Measurements from ENCODE around the gene SLC12A3. TPM values are rescaled to one million over a fixed set of nuclear protein-coding genes. Genes with fewer than 3 reads are reported as not detected.
A peak's percentile ranks its signal among the peaks of the same experiment; 100 is the strongest.

The SLC12A3 gene
- total and polyA plus RNA-seq, 2 donors (not counting 1 experiment from before 2014, with no cell fraction given): not detected

GRCh38 chr16:56835320-56835719 lies 29.7 kb upstream of the SLC12A3 start:
- Histone ChIP-seq H3K27ac (ENCODE audit: insufficient read depth, low read length) (no peak overlapping the region), H3K27me3 (ENCODE audit: control insufficient read depth, insufficient read depth, low read length) (no peaks in the 10 kb centered on the region), H3K4me3 (replicated peaks in 1 of 4; ENCODE audit: control extremely low read depth in 1 of 4, insufficient read depth in 1 of 4, low read depth in 3 of 4, low read length in 4 of 4) (no peak overlapping the region)

DNA sequence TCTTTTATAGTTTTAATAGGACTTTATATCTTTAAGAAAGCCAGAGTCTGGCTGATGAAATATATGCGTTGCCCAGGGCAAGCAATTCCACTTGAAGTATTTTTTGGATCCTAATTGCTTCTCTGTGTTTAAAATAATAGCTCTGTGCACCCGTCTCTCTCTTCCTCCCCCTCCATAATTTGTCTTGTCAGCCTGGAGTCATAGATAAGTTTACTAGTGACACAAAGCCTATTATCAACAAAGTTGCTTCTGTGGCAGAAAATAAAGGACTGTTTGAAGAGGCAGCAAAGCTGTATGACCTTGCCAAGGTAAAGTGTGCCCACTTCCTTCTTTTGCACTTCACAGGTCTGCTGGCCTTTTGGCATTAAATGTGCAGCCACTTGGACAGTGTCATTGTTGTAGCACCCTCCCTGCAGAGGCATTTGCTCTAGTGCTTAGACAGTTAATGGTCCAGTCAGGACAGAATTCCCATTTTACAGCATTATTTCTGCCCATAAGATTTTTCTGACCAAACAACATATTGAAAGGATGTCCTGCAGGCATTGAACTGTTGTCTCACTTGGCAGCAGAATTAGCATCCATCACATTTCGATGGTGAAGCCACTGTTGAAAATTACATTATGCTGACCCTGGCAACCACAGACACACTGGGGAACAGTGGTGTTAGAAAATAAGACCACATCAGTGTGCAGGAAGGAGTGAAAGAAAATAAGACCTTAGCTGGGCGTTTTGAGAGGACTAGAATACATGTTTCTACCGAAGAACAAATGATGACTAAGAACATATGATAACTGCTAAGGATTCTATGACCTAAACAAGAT lies 28.4 kb upstream of the SLC12A3 start:
- Histone ChIP-seq H3K9me3 (ENCODE audit: control insufficient read depth, insufficient read depth, low read depth, low read length) (no peaks in the 10 kb centered on the region), H2AFZ (ENCODE audit: low read length) (no peak overlapping the region), H3K9ac (ENCODE audit: insufficient read depth, low read length) (no peak overlapping the region), H3K27me3 (ENCODE audit: control insufficient read depth, insufficient read depth, low read length) (no peaks in the 10 kb centered on the region), H3K27ac (ENCODE audit: insufficient read depth, low read length) (no peak overlapping the region), H3K4me1 (ENCODE audit: control insufficient read depth, extremely low read depth, insufficient read depth, low read length) (peaks cover 3% of the 10 kb centered on the region), H3K79me2 (ENCODE audit: control insufficient read depth, insufficient read depth, low read length) (no peaks in the 10 kb centered on the region), H4K20me1 (ENCODE audit: control insufficient read depth, extremely low read depth, insufficient read depth, low read length) (no peaks in the 10 kb centered on the region), H3K4me2 (ENCODE audit: extremely low read depth, insufficient read depth, low read length) (no peak overlapping the region), H3K4me3 (replicated peaks in 1 of 4; ENCODE audit: control extremely low read depth in 1 of 4, insufficient read depth in 1 of 4, low read depth in 3 of 4, low read length in 4 of 4) (no peak overlapping the region), H3K36me3 (ENCODE audit: control insufficient read depth, insufficient read depth, low read length) (peaks cover 17% of the 10 kb centered on the region)
- TF ChIP-seq EZH2 (IDR thresholded peaks at IDR 0.05; ENCODE audit: low read length, missing control alignments): no peak
- TF ChIP-seq, protein P1, sequence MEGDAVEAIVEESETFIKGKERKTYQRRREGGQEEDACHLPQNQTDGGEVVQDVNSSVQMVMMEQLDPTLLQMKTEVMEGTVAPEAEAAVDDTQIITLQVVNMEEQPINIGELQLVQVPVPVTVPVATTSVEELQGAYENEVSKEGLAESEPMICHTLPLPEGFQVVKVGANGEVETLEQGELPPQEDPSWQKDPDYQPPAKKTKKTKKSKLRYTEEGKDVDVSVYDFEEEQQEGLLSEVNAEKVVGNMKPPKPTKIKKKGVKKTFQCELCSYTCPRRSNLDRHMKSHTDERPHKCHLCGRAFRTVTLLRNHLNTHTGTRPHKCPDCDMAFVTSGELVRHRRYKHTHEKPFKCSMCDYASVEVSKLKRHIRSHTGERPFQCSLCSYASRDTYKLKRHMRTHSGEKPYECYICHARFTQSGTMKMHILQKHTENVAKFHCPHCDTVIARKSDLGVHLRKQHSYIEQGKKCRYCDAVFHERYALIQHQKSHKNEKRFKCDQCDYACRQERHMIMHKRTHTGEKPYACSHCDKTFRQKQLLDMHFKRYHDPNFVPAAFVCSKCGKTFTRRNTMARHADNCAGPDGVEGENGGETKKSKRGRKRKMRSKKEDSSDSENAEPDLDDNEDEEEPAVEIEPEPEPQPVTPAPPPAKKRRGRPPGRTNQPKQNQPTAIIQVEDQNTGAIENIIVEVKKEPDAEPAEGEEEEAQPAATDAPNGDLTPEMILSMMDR (conservative IDR thresholded peaks at IDR 0.05 in 1 of 2, IDR thresholded peaks at IDR 0.05 in 1 of 2; ENCODE audit: low read depth in 1 of 2, low read length in 2 of 2): no peak
- peak in 1 of 2 donors; percentile 61 for DNase-seq (ENCODE audit: low read depth in 2 of 2)

More at GRCh38 chr16:56835320-56835719, 29.7 kb upstream of the SLC12A3 start:
- no peak overlapping the region for H2AFZ ChIP-seq (ENCODE audit: low read length)
- TF ChIP-seq, protein P1 (conservative IDR thresholded peaks at IDR 0.05 in 1 of 2, IDR thresholded peaks at IDR 0.05 in 1 of 2; ENCODE audit: low read depth in 1 of 2, low read length in 2 of 2): no peak
- TF ChIP-seq EZH2 (IDR thresholded peaks at IDR 0.05; ENCODE audit: low read length, missing control alignments): no peak
- no peaks in the 10 kb centered on the region for H3K4me1 ChIP-seq (ENCODE audit: control insufficient read depth, extremely low read depth, insufficient read depth, low read length)
- peaks cover 17% of the 10 kb centered on the region for H3K36me3 ChIP-seq (ENCODE audit: control insufficient read depth, insufficient read depth, low read length)
- H3K4me2 ChIP-seq (ENCODE audit: extremely low read depth, insufficient read depth, low read length): no peak overlapping the region
- H3K9me3 ChIP-seq (ENCODE audit: control insufficient read depth, insufficient read depth, low read depth, low read length): no peaks in the 10 kb centered on the region
- no peaks in the 10 kb centered on the region for H4K20me1 ChIP-seq (ENCODE audit: control insufficient read depth, extremely low read depth, insufficient read depth, low read length)
- DNase-seq (ENCODE audit: low read depth in 2 of 2): no peak
- no peak overlapping the region for H3K9ac ChIP-seq (ENCODE audit: insufficient read depth, low read length)
- H3K79me2 ChIP-seq (ENCODE audit: control insufficient read depth, insufficient read depth, low read length): no peaks in the 10 kb centered on the region

GRCh38 chr16:56838622-56839337 lies 26.2 kb upstream of the SLC12A3 start:
- Histone ChIP-seq H3K4me1 (ENCODE audit: control insufficient read depth, extremely low read depth, insufficient read depth, low read length) (peaks cover 3% of the 10 kb centered on the region), H2AFZ (ENCODE audit: low read length) (no peak overlapping the region), H3K4me3 (replicated peaks in 1 of 4; ENCODE audit: control extremely low read depth in 1 of 4, insufficient read depth in 1 of 4, low read depth in 3 of 4, low read length in 4 of 4) (no peak overlapping the region), H3K4me2 (ENCODE audit: extremely low read depth, insufficient read depth, low read length) (no peak overlapping the region), H3K9ac (ENCODE audit: insufficient read depth, low read length) (no peak overlapping the region), H3K27me3 (ENCODE audit: control insufficient read depth, insufficient read depth, low read length) (no peaks in the 10 kb centered on the region), H3K27ac (ENCODE audit: insufficient read depth, low read length) (no peak overlapping the region), H3K79me2 (ENCODE audit: control insufficient read depth, insufficient read depth, low read length) (no peaks in the 10 kb centered on the region), H4K20me1 (ENCODE audit: control insufficient read depth, extremely low read depth, insufficient read depth, low read length) (no peaks in the 10 kb centered on the region), H3K36me3 (ENCODE audit: control insufficient read depth, insufficient read depth, low read length) (peaks cover 11% of the 10 kb centered on the region), H3K9me3 (ENCODE audit: control insufficient read depth, insufficient read depth, low read depth, low read length) (no peaks in the 10 kb centered on the region)
- no peak for DNase-seq (ENCODE audit: low read depth in 2 of 2)
- TF ChIP-seq, protein P1 (conservative IDR thresholded peaks at IDR 0.05 in 1 of 2, IDR thresholded peaks at IDR 0.05 in 1 of 2; ENCODE audit: low read depth in 1 of 2, low read length in 2 of 2): no peak
- no peak for TF ChIP-seq EZH2 (IDR thresholded peaks at IDR 0.05; ENCODE audit: low read length, missing control alignments)

Measured in fibroblast of lung (primary cell).